Duodenal mucosa (tissue), 2 donors: Measurements from ENCODE around the gene HDAC8.
"Not testable (repeated sequence)": the region's sequence is repeated elsewhere in the genome, so short reads cannot be mapped to it uniquely, and the experiment has no call there.

Experiments
- H3K27ac ChIP-seq: one replicate; pipeline ENCODE4 v1.7.0; 2013; ENCODE audit warnings: low read depth, low read length
- H3K27me3 ChIP-seq, 2 donors: one replicate each; pipeline ENCODE4 v1.7.0; 2013; ENCODE audit warnings: low read length in 2 of 2, control low read depth in 1 of 2; ENCODE audit not compliant: insufficient read depth in 2 of 2, control insufficient read depth in 1 of 2
- H3K36me3 ChIP-seq, 2 donors: one replicate each; pipeline ENCODE4 v1.7.0; 2013; ENCODE audit warnings: low read length in 2 of 2, control low read depth in 1 of 2; ENCODE audit not compliant: insufficient read depth in 2 of 2, control insufficient read depth in 1 of 2
- H3K4me1 ChIP-seq, 2 donors: one replicate each; pipeline ENCODE4 v1.7.0; 2013; ENCODE audit warnings: low read length in 2 of 2, control low read depth in 1 of 2; ENCODE audit not compliant: insufficient read depth in 2 of 2, control insufficient read depth in 1 of 2
- H3K4me3 ChIP-seq, 2 donors: one replicate each; pipeline ENCODE4 v1.7.0; 2013; ENCODE audit warnings: low read length in 2 of 2, low read depth in 1 of 2
- H3K9ac ChIP-seq, 2 donors: one replicate each; pipeline ENCODE4 v1.7.0; 2013; ENCODE audit warnings: low read length in 2 of 2, low read depth in 1 of 2
- H3K9me3 ChIP-seq, 2 donors: one replicate each; pipeline ENCODE4 v1.7.0; 2013; ENCODE audit warnings: low read length in 2 of 2, control low read depth in 1 of 2; ENCODE audit not compliant: control insufficient read depth in 1 of 2

The HDAC8 gene

GRCh38 chrX:72576141-72576894, 3.7 kb upstream of the HDAC8 start:
- Histone ChIP-seq H3K27ac (no peak overlapping the region), H3K36me3 (no peaks in the 10 kb centered on the region), H3K9me3 (no peaks in the 10 kb centered on the region), H3K4me3 (no peak overlapping the region), H3K4me1 (peaks cover 0 to 4% of the 10 kb centered on the region in 2 donors), H3K27me3 (no peaks in the 10 kb centered on the region), H3K9ac (no peak overlapping the region)

- peaks cover 0 to 4% of the 10 kb centered on the region in 2 donors for H3K4me1 ChIP-seq
- H3K27ac ChIP-seq, result no peak overlapping the region
- H3K36me3 ChIP-seq, result peaks cover 0 to 4% of the 10 kb centered on the region in 2 donors
- H3K27me3 ChIP-seq, result no peaks in the 10 kb centered on the region
- H3K4me3 ChIP-seq, result peak overlapping the region; percentile 87 to 88
- H3K9me3 ChIP-seq, result no peaks in the 10 kb centered on the region
- no peak overlapping the region for H3K9ac ChIP-seq
Measured at GRCh38 chrX:72573158-72573511, 492 bp upstream of the HDAC8 start.

- Histone ChIP-seq H3K9ac (no peak overlapping the region), H3K4me1 (peaks cover 0 to 4% of the 10 kb centered on the region in 2 donors), H3K36me3 (peaks cover 7 to 23% of the 10 kb centered on the region in 2 donors), H3K4me3 (no peak overlapping the region), H3K27ac (no peak overlapping the region), H3K9me3 (no peaks in the 10 kb centered on the region), H3K27me3 (no peaks in the 10 kb centered on the region)
Measured at GRCh38 chrX:72569786-72570185, 2.9 kb downstream of the HDAC8 start.

GRCh38 chrX:72568406-72569092, 4.1 kb downstream of the HDAC8 start:
- H3K4me3 ChIP-seq, result no peak overlapping the region
- no peak overlapping the region for H3K9ac ChIP-seq
- no peaks in the 10 kb centered on the region for H3K27me3 ChIP-seq
- H3K27ac ChIP-seq, result no peak overlapping the region
- H3K36me3 ChIP-seq, result peaks cover 7 to 23% of the 10 kb centered on the region in 2 donors
- no peaks in the 10 kb centered on the region for H3K9me3 ChIP-seq
- H3K4me1 ChIP-seq, result peaks cover 0 to 4% of the 10 kb centered on the region in 2 donors

- peaks cover 7 to 23% of the 10 kb centered on the region in 2 donors for H3K36me3 ChIP-seq
- H3K27ac ChIP-seq, result no peak overlapping the region
- H3K9ac ChIP-seq, result no peak overlapping the region
- H3K4me3 ChIP-seq, result no peak overlapping the region
- H3K4me1 ChIP-seq, result no peaks in the 10 kb centered on the region
- H3K27me3 ChIP-seq, result no peaks in the 10 kb centered on the region
- H3K9me3 ChIP-seq, result no peaks in the 10 kb centered on the region
Measured at GRCh38 chrX:72566448-72566847, 6.2 kb downstream of the HDAC8 start.

GRCh38 chrX:72559655-72560054, 13.0 kb downstream of the HDAC8 start:
- not testable (repeated sequence) for H3K36me3 ChIP-seq, H3K4me1 ChIP-seq, H3K27me3 ChIP-seq, H3K4me3 ChIP-seq, H3K27ac ChIP-seq, H3K9ac ChIP-seq, H3K9me3 ChIP-seq

- H3K27me3 ChIP-seq, result no peaks in the 10 kb centered on the region
- no peak overlapping the region for H3K9ac ChIP-seq
- H3K27ac ChIP-seq, result no peak overlapping the region
- no peak overlapping the region for H3K4me3 ChIP-seq
- no peaks in the 10 kb centered on the region for H3K4me1 ChIP-seq
- H3K9me3 ChIP-seq, result no peaks in the 10 kb centered on the region
- H3K36me3 ChIP-seq, result no peaks in the 10 kb centered on the region
Measured at GRCh38 chrX:72554448-72555140, 18.0 kb downstream of the HDAC8 start.

- H3K27ac ChIP-seq, H3K4me3 ChIP-seq, H3K4me1 ChIP-seq, H3K9ac ChIP-seq, H3K9me3 ChIP-seq, H3K36me3 ChIP-seq, H3K27me3 ChIP-seq: not testable (repeated sequence)
Measured at GRCh38 chrX:72552443-72552842, 20.2 kb downstream of the HDAC8 start.

GRCh38 chrX:72545990-72546389, 26.7 kb downstream of the HDAC8 start:
- no peaks in the 10 kb centered on the region for H3K27me3 ChIP-seq
- H3K9ac ChIP-seq, result no peak overlapping the region
- H3K4me3 ChIP-seq, result no peak overlapping the region
- H3K9me3 ChIP-seq, result no peaks in the 10 kb centered on the region
- H3K27ac ChIP-seq, result no peak overlapping the region
- H3K4me1 ChIP-seq, result peaks cover 0 to 4% of the 10 kb centered on the region in 2 donors
- peaks cover 0 to 5% of the 10 kb centered on the region in 2 donors for H3K36me3 ChIP-seq

- Histone ChIP-seq H3K9me3 (no peaks in the 10 kb centered on the region), H3K27me3 (no peaks in the 10 kb centered on the region), H3K9ac (no peak overlapping the region)
Measured at GRCh38 chrX:72540318-72540717, 32.3 kb downstream of the HDAC8 start.

More at GRCh38 chrX:72540318-72540717, 32.3 kb downstream of the HDAC8 start:
- H3K36me3 ChIP-seq, result peaks cover 0 to 5% of the 10 kb centered on the region in 2 donors
- H3K27ac ChIP-seq, result no peak overlapping the region
- H3K4me1 ChIP-seq, result no peaks in the 10 kb centered on the region
- H3K4me3 ChIP-seq, result no peak overlapping the region
